HG02885 (cell line): Measurements from ENCODE around the gene JAKMIP2.
"Not testable (repeated sequence)": the region's sequence is repeated elsewhere in the genome, so short reads cannot be mapped to it uniquely, and the experiment has no call there.

ENCODE experiments used
- ATAC-seq: cut with Tn5 transposase; IDR thresholded peaks from one replicate; pipeline ENCODE4 v1.9.1; 2021; ENCODE audit warnings: mild to moderate bottlenecking; ENCODE audit not compliant: unreplicated experiment, poor library complexity

JAKMIP2 gene

DNA sequence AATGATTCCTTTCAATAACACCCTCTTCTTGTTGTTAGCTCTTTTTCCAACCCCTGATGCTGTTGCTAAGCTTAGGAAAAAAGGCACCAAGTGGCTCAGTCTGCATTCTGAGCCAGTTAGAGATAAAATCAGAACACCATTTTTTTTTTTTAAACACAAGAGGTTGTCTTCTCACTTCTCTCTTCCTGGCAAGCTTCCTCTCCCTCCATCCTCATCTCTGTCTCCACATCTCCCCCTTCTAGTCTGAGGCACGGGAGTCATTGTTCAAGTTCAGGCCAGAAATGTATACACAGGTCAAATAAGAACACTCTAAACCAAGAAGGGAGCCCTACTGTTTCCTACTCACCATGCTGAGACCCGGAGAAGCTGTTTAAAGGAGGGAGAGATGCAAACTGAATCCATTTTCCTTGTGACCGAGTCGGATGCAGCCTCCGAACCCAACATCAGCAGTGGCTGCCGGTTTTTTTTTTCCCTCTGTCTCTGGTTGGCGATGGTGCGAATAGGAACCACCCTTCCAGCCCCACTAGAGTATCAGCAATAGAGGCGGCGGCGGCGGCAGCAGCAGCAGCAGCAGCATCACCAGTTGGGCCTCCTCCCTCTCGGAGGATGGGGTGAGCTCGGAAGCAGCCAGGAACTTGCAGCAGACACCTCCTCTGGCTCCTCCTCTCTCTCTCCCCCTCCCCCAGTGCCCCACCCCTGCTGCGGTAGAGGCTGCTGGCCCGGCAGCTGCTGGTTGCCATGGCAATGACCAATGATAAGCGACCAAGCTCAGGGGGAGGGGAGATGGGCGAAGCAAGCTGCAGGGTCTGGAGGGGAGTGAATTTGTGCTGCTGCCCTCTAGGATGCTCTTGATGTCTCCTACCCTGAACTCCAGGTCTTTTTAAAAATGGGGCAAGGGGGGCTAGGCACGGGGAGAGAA is at the start of gene JAKMIP2:
Gene JAKMIP2 (minus strand): TSS at position 619 of the 919 bp plus-strand sequence. CDS start 110,922 bp downstream, outside the sequence.
- peak; percentile 58 for ATAC-seq

DNA sequence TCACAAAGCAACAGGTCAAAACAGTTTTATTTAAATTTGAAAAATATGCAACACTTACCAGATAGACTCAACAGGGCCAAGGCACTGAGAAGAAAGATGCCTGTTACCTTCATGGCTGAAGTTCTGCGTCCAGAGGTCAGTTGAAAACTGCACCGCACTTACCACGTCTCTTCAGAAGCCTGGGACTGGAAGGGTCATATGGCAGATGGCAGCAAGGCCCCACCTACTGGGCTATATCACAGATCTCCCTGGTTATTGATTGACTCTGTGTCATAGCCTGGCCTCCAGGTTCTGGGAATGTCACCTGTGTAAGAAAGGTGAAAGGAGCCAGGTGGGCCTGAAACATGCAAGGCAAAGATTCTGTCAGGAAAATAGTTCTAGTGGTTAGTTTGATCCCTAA is 48.9 kb upstream of the JAKMIP2 start, which contains the start of gene SPINK1:
Gene SPINK1 (minus strand): TSS at position 207 of the 400 bp plus-strand sequence. CDS start 94 bp downstream, at position 113.
- no peak for ATAC-seq

DNA sequence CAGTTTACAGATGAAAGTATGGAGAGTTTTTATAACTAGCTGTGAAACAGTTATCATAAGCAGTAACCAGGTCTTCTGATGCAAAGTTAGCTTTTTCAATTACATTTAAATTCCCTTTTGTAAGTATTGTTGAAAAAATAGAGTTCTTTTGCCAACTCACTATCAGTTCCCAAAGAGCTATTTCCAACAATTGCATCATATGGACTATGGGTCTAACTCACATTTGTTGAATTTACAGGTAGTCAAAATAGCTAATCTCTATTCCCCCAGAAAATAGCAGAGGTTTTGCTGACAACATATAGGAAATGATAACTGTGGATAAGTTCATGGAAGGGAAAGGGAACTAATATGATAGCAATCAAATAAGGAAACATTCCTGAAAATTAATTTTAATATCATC is 47.5 kb upstream of the JAKMIP2 start:
- no peak for ATAC-seq

DNA sequence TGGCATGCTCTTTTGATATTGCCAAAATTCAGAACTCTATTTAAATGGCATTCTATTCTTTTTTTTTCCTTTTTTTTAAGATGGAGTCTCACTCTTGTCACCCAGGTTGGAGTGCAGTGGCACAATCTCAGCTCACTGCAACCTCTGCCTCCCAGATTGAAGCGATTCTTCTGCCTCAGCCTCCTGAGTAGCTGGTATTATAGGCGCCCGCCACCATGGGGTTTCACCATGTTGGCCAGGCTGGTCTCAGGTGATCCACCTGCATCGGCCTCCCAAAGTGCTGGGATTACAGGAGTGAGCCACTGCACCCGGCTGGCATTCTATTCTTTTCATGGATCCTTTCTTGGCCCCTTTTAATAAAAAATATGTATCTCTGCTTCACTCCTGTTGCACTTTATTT is 44.5 kb upstream of the JAKMIP2 start:
- not testable (repeated sequence) for ATAC-seq

DNA sequence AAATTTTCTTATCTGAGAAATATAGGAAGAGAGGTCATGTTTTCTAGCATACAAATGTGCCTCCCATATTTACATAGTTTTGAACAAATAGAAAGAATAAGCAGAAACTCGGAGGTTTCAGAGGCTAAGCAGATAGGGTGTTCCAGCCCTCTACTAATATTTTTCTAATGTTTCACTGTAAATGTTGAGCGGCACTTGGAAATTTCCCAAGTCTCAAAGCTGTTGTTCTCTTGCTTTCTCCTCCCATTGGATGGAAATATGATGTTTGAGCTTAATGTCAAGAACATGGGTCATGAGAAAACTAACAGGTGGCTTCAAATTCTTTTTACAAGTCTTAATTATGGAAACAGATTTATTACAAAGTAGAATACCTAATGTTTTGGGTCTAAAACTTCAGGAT is 43.8 kb upstream of the JAKMIP2 start:
- no peak for ATAC-seq

DNA sequence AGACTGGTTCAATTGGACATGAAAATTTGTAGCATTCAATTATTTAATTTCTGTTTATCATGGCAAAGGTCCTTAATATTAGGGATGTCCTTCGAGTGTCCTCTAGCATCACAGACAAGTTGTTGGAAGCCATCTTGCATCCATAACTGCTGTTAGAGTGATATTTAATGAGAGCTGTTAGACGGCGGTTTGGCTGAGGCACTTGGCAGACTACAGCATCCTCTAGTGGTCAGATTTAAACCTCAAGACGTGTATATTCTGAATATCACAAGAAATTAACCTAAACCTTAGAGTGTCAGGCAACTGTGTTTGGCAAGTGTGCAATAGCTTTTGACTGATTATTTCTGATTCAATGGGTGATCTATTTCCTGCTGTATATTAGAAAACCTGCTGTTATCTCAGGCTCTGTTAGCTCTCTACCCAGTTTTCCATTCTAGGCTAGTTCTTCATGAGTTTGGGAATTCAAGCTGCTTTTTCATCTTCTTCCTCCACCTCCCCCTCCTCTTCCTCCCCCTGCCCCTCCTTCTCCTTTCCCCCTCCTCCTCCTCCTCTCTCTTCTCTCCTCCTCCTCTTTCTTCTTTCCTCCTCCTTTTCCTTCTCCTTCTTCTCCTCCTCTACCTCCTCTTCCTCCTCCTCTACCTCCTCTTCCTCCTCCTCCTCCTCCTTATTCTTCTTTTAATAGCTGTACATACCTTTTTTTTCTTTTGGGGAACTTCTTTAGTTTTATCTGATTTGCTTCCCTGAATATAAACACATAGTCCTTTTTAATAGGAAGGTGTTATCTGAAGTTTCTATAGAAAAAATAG is 40.4 kb upstream of the JAKMIP2 start:
- peak; percentile 93 for ATAC-seq

DNA sequence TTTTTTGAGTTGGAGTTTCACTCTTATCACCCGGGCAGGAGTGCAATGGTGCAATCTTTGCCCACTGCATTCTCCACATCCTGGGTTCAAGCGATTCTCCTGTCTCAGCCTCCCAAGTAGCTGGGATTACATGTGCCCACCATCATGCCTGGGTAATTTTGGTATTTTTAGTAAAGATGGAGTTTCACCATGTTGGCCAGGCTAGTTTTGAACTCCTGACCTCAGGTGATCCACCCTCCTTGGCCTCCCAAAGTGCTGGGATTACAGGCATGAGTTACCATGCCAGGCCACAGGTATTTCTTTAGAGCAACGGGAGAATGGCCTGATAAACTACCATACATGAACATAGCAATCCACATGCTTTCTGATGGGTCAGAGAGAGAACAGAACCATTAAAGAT is 39.7 kb upstream of the JAKMIP2 start:
- peak; percentile 8 for ATAC-seq

DNA sequence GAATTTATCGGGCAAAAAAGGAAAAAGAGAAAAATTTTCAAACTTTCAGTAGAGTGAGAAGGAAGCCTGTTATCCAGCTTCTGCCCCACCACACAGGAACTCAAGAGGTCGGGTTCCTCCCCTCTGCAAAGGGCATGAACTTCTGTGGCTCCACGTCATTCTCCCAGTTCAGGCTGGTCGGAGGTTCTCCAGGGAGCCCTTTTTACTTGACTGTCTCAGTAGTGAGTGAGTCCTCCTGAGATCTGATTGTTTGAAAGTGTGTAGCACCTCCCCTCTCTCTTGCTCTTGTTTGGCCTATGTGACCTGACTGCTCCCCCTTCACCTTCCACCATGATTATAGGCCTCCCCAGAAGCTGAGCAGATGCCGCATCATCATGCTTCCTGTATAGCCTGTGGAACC is 39.2 kb upstream of the JAKMIP2 start:
- no peak for ATAC-seq

DNA sequence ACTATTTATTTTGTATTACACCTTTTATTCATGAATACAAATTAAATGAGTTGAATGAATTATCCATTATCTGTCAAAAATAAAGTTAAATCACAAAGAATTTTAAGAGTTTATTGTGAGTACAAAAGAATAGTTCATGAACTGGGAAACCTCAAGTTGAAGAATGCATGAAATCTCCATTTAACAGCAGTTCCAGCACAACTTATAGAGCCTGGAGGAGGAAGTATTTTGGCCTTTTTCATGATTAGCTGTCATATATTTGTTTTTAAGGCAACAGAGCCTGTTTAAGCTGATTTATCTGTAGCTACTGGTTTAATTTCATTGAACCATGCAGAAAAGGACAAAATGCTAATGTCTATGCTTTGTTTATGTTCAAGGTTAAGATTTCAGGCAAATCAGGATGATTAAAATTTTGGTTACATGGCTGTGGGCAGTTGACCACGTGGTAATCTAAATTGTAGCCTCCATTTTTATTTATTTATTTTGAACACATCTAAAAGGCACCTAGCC is 36.8 kb upstream of the JAKMIP2 start:
- no peak for ATAC-seq

DNA sequence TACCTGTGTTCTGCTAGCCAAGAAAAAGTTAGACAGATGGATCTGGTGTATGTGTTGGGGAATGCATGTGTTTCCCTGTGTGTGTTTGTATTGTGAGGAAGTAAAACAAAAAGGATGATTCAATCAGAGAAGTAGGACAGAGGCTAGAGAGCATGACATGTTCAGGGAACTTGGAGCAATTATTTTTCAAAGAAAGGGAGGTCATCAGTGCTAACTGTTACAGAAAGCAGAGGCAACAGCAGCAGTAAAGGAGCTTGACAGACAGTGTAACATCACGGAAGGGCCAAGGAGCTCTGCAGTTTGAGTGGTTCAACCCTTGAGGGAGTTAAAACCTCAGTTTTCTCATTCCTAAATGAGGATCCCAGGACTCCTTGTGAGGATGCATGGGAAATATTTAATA is 35.8 kb upstream of the JAKMIP2 start:
- no peak for ATAC-seq

DNA sequence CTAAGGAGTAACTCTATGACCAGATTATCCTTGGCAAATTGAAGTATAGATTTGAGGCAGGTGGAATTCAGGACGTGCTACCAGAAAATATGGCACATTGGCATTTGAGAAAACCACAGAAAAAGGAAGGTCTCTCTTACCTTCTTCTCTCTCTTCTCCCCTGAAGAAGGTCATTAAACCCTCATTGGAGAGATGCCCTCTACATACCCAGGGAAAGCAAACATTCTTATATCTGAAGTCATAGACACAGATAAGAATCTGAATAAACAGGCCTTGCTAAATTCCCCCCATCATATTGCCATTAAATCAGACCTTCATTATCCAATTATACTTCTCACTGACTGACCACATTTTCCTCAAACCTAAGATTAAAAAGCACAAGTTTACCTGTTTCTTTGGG is 31.2 kb upstream of the JAKMIP2 start:
- ATAC-seq: no peak

DNA sequence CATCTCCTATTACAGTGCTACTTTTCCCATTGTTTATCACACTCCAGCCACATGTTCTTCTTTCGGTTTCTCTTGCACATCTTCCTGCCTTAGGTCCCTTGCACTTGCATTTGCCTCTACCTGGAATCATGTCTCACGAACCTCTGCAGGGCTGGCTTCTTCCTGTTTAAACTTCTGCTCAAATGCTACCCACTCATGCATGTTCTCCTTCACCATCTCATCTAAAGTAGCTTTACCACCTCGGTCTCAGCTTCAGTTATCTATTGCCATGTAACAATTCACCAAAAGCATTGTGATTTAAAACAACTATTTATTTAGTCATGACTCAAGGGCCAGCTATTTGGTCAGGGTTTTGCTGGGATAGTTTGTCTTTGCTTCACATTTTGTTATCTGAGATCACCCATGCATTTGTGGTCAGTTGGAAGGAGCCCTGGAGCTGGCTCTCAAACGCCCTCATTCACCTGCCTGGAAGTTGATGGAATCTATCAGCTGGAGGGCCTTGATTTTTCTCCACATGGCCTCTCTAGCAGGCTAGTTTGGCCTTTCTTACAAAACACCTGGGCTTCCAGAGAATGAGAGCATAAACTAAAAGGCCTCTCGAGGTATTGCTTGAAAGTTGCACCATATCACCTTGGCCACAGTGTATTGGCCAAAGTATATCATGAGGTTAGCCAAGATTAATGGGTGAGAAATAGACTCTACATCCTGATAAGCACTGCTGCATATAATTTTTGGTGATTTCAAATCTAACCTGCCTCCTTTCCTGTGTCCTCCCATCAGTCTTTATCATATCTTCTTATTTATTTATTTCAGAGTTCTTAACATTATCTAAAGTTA is 27.5 kb upstream of the JAKMIP2 start:
- no peak for ATAC-seq

DNA sequence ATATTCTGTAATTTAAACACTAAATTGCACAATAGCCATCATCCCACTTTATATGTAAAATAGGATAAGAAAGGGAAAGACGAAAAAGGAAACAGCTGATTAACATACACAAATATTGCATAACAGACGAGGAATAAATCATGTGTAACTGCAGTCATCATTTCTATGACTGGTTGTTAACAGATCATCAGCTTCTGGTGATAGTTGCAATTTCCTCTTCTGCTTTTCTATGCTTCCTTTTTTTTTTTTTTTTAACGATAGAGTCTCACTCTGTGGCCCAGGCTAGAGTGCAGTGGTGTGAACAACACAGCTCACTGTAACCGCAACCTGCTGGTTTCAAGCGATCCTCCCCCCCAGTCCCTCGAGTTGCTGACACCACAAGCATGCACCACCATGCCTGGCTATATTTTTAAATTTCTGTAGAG is 22.5 kb upstream of the JAKMIP2 start:
- peak; percentile 86 for ATAC-seq

DNA sequence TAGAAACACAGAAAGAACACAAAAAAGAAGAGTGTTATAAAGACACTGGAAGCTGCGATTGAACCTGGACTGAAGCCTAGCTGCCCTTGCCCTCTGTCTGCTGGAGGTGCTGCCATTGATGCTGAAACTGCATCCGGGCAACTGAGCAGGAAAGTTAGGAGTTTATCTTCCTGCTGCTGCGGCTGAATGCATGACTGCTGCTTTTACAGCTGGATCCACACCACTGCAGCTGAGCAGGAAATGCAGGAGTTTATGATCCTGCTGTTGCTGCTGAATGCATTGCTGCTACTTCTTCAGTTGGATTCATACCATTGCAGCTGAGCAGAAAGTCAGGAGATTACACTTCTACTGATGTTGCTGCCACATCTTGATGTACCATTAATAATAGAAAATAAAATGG is 21.8 kb upstream of the JAKMIP2 start:
- no peak for ATAC-seq

DNA sequence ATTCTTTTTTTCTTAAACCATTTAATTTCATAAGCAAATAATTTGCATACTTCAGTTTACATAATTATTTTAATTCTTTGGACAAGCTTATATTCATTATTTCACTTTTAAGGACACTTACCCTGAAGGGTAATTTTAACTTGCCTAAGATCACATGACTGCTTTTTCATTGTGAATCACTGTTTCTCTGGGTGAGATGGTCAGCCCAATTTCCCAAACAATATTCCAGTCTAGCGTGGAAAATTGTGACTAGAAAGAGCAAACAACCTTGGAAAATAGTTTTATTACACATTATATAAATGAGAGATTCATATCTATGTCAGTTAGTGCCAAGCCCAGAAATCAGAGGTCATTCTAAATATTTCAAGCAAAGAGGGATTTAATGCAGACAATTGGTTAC is 21.4 kb upstream of the JAKMIP2 start:
- no peak for ATAC-seq

DNA sequence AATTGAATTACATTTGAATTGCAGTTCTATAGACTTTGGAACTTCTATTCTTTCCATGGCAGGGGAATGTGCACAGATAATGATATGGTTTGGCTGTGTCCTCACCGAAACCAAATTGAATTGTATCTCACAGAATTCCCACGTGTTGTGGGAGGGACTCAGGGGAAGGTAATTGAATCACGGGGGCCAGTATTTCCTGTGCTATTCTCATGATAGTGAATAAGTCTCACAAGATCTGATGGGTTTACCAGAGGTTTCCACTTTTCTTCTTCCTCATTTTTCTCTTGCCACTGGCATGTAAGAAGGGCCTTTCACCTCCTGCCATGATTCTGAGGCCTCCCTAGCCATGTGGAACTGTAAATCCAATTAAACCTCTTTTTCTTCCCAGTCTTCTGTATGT is 20.6 kb upstream of the JAKMIP2 start:
- not testable (repeated sequence) for ATAC-seq

DNA sequence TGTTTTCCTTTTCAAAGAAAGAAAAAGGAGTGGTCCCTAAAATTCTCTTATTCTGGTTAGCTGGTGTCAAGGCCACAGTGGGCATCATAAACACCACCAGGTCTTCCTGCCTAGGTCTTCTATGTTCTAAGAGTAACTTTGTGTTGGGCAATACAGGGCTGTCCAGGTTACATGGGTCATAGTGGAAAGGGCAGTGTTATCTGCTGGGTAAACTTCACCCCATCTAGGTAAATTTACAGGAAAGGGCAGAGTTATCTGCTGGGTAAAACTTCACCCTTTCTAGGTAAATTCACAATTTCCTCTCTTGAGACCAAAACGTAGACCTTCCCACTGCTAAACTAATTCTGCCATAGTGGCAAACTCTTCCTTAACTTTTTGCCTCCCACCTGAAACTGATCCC is 18.9 kb upstream of the JAKMIP2 start:
- ATAC-seq: no peak

DNA sequence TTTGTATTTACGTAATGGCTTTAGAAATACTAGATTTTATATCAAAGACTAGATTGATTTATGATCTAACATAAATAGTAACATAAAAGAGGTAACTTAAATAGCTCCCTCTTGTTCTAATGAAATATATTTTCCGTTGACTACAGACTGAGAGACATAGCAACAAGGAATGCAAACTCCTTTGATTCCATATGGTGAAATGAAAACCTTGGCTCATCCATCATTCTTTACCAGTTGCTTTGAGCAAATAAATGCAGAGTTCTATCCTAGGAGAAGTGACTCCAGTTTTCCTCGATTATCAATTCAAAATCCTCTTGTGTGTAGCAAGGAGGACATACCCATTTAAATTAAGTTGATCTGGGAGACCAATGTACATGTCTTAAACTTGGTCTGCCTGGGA is 18.0 kb upstream of the JAKMIP2 start:
- no peak for ATAC-seq

DNA sequence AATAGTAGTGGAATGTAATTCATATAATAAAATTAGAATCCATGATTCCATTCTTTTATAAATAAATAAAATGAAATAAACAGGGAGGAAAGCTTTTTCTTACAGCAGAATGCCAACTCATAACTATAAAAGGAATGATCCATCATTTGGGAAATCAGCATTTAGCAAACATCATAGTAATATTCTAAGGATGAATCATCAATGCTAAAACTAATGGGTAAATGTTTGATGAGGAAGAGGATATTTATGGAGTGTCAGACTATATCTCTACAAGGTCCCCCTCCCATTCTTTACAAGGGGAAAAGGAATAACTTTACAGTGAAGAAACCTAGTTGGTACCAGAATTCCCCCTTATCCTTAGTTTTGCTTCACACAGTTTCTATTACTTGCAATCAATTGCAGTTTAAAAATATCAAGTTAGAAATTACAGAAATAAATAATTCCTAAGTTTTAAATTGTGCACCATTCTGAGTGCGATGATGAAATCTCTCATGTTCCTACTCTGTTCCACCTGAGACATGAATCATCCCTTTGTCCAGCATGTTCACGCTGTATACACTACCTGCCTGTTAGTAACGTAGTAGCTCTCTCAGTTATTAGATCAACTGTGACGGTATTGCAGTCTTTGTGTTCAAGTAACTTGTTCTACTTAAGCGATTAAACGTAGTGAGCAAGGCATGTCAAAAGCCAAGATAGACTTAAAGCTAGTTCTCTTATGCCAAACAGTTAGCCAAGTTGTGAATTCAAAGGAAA is 14.2 kb upstream of the JAKMIP2 start:
- ATAC-seq: no peak
